OCI-LY7 (cell line): ENCODE results near the gene NNAT. TPM values are rescaled to one million over a fixed set of nuclear protein-coding genes. Genes with fewer than 3 reads are reported as not detected.

Source experiments
- BruUV-seq: library from RNA; stranded (reverse); fragments of 400-500 nt; replicated peaks from 2 replicates; lab custom pipeline; 2021; lab: Mats Ljungman, UMichigan
- CTCF ChIA-PET: fragments of 300-600 bp; sonication (Branson Sonifier 250); formaldehyde crosslinking; loops from one replicate; lab custom pipeline; 2022; ENCODE audit warnings: antibody characterized with exemption; ENCODE audit not compliant: unreplicated experiment; lab: Charles Lee
- POLR2A ChIA-PET: fragments of 300-600 bp; sonication (Branson Sonifier 250); formaldehyde crosslinking; loops from one replicate; lab custom pipeline; 2022; ENCODE audit warnings: antibody characterized with exemption; lab: Charles Lee
- DNase-seq: peaks from one replicate; pipeline ENCODE4 v3.0.0-alpha.2; 2015; ENCODE audit warnings: low spot score
- H2AFZ ChIP-seq: fragments of 200-600 bp; sonication (generic), shearing (Covaris generic); 2 replicates; pipeline ENCODE4 v1.6.1; 2014; ENCODE audit warnings: mild to moderate bottlenecking, antibody characterized with exemption, low read length, moderate library complexity
- H3K27ac ChIP-seq: fragments of 200-600 bp; sonication (generic); 2 replicates; pipeline ENCODE4 v1.5.1; 2014; ENCODE audit warnings: mixed run types, low read depth, mild to moderate bottlenecking, moderate library complexity, low read length, inconsistent platforms; ENCODE audit not compliant: poor library complexity, severe bottlenecking
- H3K36me3 ChIP-seq: fragments of 200-600 bp; sonication (generic); 2 replicates; pipeline ENCODE4 v1.6.1; 2014; ENCODE audit warnings: mild to moderate bottlenecking, antibody characterized with exemption, low read length, moderate library complexity, mixed read lengths; ENCODE audit not compliant: insufficient read depth
- H3K4me1 ChIP-seq: fragments of 200-600 bp; sonication (generic); 2 replicates; pipeline ENCODE4 v1.5.1; 2014; ENCODE audit warnings: mild to moderate bottlenecking, low read length; ENCODE audit not compliant: insufficient read depth, poor library complexity, severe bottlenecking
- H3K4me2 ChIP-seq: fragments of 200-600 bp; sonication (generic); 2 replicates; pipeline ENCODE4 v1.6.1; 2014; ENCODE audit warnings: mild to moderate bottlenecking, low read length
- H3K4me3 ChIP-seq: fragments of 200-600 bp; sonication (generic); 2 replicates; pipeline ENCODE4 v1.5.1; 2014; ENCODE audit warnings: mild to moderate bottlenecking, low read depth, low read length; ENCODE audit not compliant: poor library complexity, severe bottlenecking
- H3K79me2 ChIP-seq: fragments of 200-600 bp; sonication (generic); 2 replicates; pipeline ENCODE4 v1.6.1; 2016; ENCODE audit warnings: low read depth, mild to moderate bottlenecking, low read length, moderate library complexity, mixed read lengths; ENCODE audit not compliant: insufficient read depth
- H3K9me2 ChIP-seq: fragments of 200-600 bp; sonication (generic); 2 replicates; pipeline ENCODE4 v1.6.1; 2016; ENCODE audit warnings: mild to moderate bottlenecking, low read length, mixed read lengths; ENCODE audit not compliant: insufficient read depth
- H3K9me3 ChIP-seq: fragments of 200-600 bp; sonication (generic); 2 replicates; pipeline ENCODE4 v1.6.1; 2014; ENCODE audit warnings: mild to moderate bottlenecking, mixed run types, low read length, mixed read lengths
- H4K20me1 ChIP-seq: fragments of 200-600 bp; sonication (generic); 2 replicates; pipeline ENCODE4 v1.6.1; 2014; ENCODE audit warnings: mild to moderate bottlenecking, antibody characterized with exemption, low read length, moderate library complexity, mixed read lengths; ENCODE audit not compliant: insufficient read depth
- CTCF ChIP-seq: fragments of 200-600 bp; sonication (generic); conservative IDR thresholded peaks from 2 replicates; pipeline ENCODE4 v1.5.1; 2014; ENCODE audit warnings: mild to moderate bottlenecking, antibody characterized with exemption, low read length, moderate library complexity, mixed read lengths
- EZH2phosphoT487 ChIP-seq: fragments of 200-600 bp; sonication (generic); IDR thresholded peaks from 2 replicates; pipeline ENCODE4 v1.6.1; 2018; ENCODE audit warnings: low read depth, borderline replicate concordance, mild to moderate bottlenecking, mixed run types, antibody characterized with exemption, low read length, moderate library complexity, mixed read lengths
- intact Hi-C: fragments of 100-400 bp; cut with micrococcal nuclease; formaldehyde crosslinking; loops from one replicate; pipeline ENCODE4 v1.10.0; 2022; ENCODE audit not compliant: unreplicated experiment
- total RNA-seq, 2 experiments: library from RNA; depleted of rRNA in 1 of 2; stranded (reverse); fragments of >200 nt in 1 of 2; shearing (Covaris generic) in 1 of 2; gene quantifications; 2 replicates each; pipeline ENCODE4 v1.2.3, GENCODE V29; 2014 to 2022

NNAT gene
- total RNA-seq, 2 experiments from 2014 or later: not detected

- H2AFZ ChIP-seq: no peak overlapping the region
- ChIA-PET CTCF (no interaction called here), POLR2A (no interaction called here)
- DNase-seq: no peak
- BruUV-seq: no TSS peak
- intact Hi-C loops: no loop called here
- H3K9me2 ChIP-seq: no peaks in the 10 kb centered on the region
- H3K9me3 ChIP-seq: no peaks in the 10 kb centered on the region
- 0 out of 2 replicates have a peak, but pooled peaks cover 6% of the 10 kb centered on the region for H4K20me1 ChIP-seq
- no peak overlapping the region for H3K4me3 ChIP-seq
- H3K27ac ChIP-seq: no peak overlapping the region
- H3K36me3 ChIP-seq: peaks cover 48% of the 10 kb centered on the region
- H3K4me1 ChIP-seq: no peaks in the 10 kb centered on the region
- H3K4me2 ChIP-seq: no peak overlapping the region
- H3K79me2 ChIP-seq: 0 out of 2 replicates have a peak, but pooled peaks cover 4% of the 10 kb centered on the region
- no peak for TF ChIP-seq CTCF
- TF ChIP-seq EZH2phosphoT487: no peak
Observed at GRCh38 chr20:37515876-37516275, 5.2 kb upstream of the NNAT start.

GRCh38 chr20:37516811-37517750 is 4.0 kb upstream of the NNAT start:
- no peak for DNase-seq
- Histone ChIP-seq H3K79me2 (peaks cover 9% of the 10 kb centered on the region; the same call in 1 of the 2 replicates), H3K9me3 (no peaks in the 10 kb centered on the region), H3K4me1 (no peaks in the 10 kb centered on the region), H3K9me2 (no peaks in the 10 kb centered on the region), H2AFZ (no peak overlapping the region), H3K27ac (no peak overlapping the region), H4K20me1 (peaks cover 6% of the 10 kb centered on the region; the same call in 1 of the 2 replicates), H3K4me3 (no peak overlapping the region), H3K36me3 (peaks cover 52% of the 10 kb centered on the region), H3K4me2 (no peak overlapping the region)
- ChIA-PET CTCF (interaction anchor here (0.6 kb wide), 1 partner anchor 18 kb away, joined by 3 read pairs; no protein-coding TSS in a partner anchor), POLR2A (interaction anchor here (0.7 kb wide), 1 partner anchor 681 kb away, joined by 7 read pairs; no protein-coding TSS in a partner anchor)
- intact Hi-C loops: no loop called here
- BruUV-seq: TSS peak; percentile 59
- TF ChIP-seq CTCF: no peak
- TF ChIP-seq EZH2phosphoT487: no peak

GRCh38 chr20:37518059-37518458 is 3.0 kb upstream of the NNAT start:
- Histone ChIP-seq H3K36me3 (peaks cover 50% of the 10 kb centered on the region), H3K4me1 (no peaks in the 10 kb centered on the region), H3K4me3 (no peak overlapping the region), H3K9me2 (no peaks in the 10 kb centered on the region), H3K27ac (no peak overlapping the region), H3K9me3 (no peaks in the 10 kb centered on the region), H3K4me2 (no peak overlapping the region), H3K79me2 (peaks cover 9% of the 10 kb centered on the region; the same call in 1 of the 2 replicates), H4K20me1 (peaks cover 6% of the 10 kb centered on the region; the same call in 1 of the 2 replicates), H2AFZ (no peak overlapping the region)
- no TSS peak for BruUV-seq
- POLR2A ChIA-PET: no interaction called here
- TF ChIP-seq EZH2phosphoT487 (no peak), CTCF (no peak)
- no peak for DNase-seq
- intact Hi-C loops: no loop called here
- CTCF ChIA-PET: no interaction called here
